Naive thymus-derived CD8-positive, alpha-beta T cell (primary cell): ENCODE results near the gene KLF1. TPM values are rescaled to one million over a fixed set of nuclear protein-coding genes. Genes with fewer than 3 reads are reported as not detected.
A peak's percentile ranks its signal among the peaks of the same experiment; 100 is the strongest.
"Not testable (repeated sequence)": the region's sequence is repeated elsewhere in the genome, so short reads cannot be mapped to it uniquely, and the experiment has no call there.

Experiments used
- ATAC-seq, 2 donors: fragments of 150-1000 bp; cut with Tn5 transposase in 1 of 2; sonication (Bioruptor Pico), chemical (Tn5 transposase) in 1 of 2; 1 replicate in 1 of 2; 2 replicates in 1 of 2; pipeline ENCODE4 v1.10.0; 2021; ENCODE audit warnings: mild to moderate bottlenecking in 2 of 2, moderate library complexity in 2 of 2
- POLR2A ChIA-PET: fragments of 350-600 bp; sonication (Branson Sonifier 250); formaldehyde crosslinking; loops from one replicate; lab custom pipeline; 2021; ENCODE audit warnings: antibody characterized with exemption; lab: Charles Lee
- DNase-seq, 10 donors: peaks; one replicate each; pipeline versions ENCODE4 v3.0.0 to v3.0.0-alpha.2; 2020 to 2022
- H3K27ac Mint-ChIP-seq, 10 donors: one replicate each; pipeline ENCODE4 v1.8.0; 2020 to 2022; ENCODE audit warnings: mild to moderate bottlenecking in 10 of 10, mixed read lengths in 10 of 10, moderate library complexity in 4 of 10, inconsistent platforms in 1 of 10
- H3K27me3 Mint-ChIP-seq, 5 donors: one replicate each; pipeline ENCODE4 v1.8.0; 2021 to 2022; ENCODE audit warnings: mixed read lengths in 5 of 5
- H3K36me3 Mint-ChIP-seq, 3 donors: one replicate each; pipeline ENCODE4 v1.8.0; 2020 to 2022; ENCODE audit warnings: mixed read lengths in 3 of 3, mild to moderate bottlenecking in 2 of 3, inconsistent platforms in 1 of 3
- H3K4me1 Mint-ChIP-seq, 4 donors: one replicate each; pipeline ENCODE4 v1.8.0; 2021 to 2022; ENCODE audit warnings: mixed read lengths in 4 of 4
- H3K4me3 Mint-ChIP-seq, 10 donors: one replicate each; pipeline ENCODE4 v1.8.0; 2020 to 2022; ENCODE audit warnings: mild to moderate bottlenecking in 10 of 10, mixed read lengths in 10 of 10, moderate library complexity in 6 of 10, inconsistent platforms in 1 of 10
- H3K9me3 Mint-ChIP-seq, 9 donors: one replicate each; pipeline ENCODE4 v1.8.0; 2020 to 2022; ENCODE audit warnings: mixed read lengths in 9 of 9, mild to moderate bottlenecking in 3 of 9, inconsistent platforms in 1 of 9, moderate library complexity in 1 of 9
- polyA plus RNA-seq, 3 donors: library from polyadenylated mRNA; unstranded; fragments of 300-500 nt; fragmentation: Illumina TruSeq; gene quantifications; one replicate each; pipeline ENCODE4 v1.2.3, GENCODE V29; 2021
- total RNA-seq, 8 experiments: library from RNA in 2 of 8; stranded (reverse) in 2 of 8; gene quantifications; one replicate each; pipeline ENCODE4 v1.2.3 and lab custom pipeline; 2021 to 2026

The KLF1 gene
- total and polyA plus RNA-seq, 5 experiments from 2014 or later, result 0.45 TPM; not detected in 4

DNA sequence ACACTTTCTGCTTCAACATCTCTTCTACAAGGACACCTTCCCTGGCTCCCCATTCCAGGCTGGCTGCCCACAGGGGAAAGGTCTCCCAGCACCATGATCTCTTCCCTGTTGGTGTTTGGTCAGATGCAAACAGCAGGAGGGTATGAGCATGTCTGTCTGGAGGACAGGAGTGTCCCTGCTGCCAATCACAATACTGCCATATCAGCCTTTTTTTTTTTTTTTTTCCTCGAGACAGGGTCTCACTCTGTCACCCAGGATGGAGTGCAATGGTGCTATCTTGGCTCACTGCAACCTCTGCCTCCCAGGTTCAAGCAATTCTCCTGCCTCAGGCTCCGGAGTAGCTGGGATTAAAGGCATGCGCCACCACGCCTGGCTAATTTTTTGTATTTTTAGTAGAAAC lies 28.9 kb upstream of the KLF1 start:
- POLR2A ChIA-PET, result interaction anchor here (0.6 to 12.8 kb wide), 7 partner anchors 13 to 219 kb away, joined by 3 to 122 read pairs (median 12); partner anchors contain the start of genes CALR, FARSA, FBXW9 and GCDH
- not testable (repeated sequence) for H3K9me3 Mint-ChIP-seq, DNase-seq, H3K27me3 Mint-ChIP-seq, ATAC-seq, H3K36me3 Mint-ChIP-seq
- Mint-ChIP-seq H3K27ac (peak overlapping the region in 5 of 10 donors; percentile 16 to 82 (median 55)), H3K4me3 (peak overlapping the region in 3 of 10 donors; percentile 28 to 37 (median 36)), H3K4me1 (peaks cover 15 to 50% (median 30%) of the 10 kb centered on the region in 4 donors)

DNA sequence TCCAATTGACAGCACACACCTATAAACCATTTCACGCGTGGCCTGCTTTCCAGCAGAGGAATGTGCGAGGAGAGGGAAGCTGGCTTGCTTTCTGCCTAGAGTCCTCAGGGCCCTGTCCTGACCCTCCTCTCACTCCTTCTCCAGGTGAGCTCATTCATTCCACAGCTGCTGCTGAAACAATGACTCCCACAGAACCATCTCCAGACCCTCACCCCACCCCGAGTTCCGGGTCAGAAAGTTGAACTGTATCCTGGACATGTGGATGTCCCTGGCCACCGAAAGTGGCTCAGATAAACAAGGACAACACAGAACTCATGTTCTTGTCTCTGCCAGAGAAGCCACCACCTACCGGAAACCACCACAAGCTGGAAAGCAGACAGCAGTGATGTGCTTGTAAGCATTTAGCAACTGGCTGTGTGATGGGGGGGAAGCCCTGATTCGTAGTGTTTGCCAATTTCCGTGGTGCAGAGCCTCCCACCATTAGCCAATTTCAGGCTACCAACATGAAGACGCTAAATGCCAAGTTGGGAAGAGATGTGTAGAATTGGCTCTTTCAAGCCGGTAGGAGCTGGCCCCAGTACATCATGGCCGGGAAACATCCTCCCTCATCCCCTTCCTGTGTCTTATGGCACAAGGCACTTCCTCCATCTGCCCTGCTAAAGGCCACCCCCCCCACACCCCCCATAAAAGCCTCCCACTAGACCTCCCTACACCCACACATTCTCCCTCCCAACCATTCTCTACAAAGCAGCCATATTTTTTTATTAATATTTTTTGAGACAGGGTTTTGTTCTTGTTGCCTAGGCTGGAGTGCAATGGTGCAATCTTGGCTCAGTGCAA lies 27.1 kb upstream of the KLF1 start:
- Mint-ChIP-seq H3K4me1 (peaks cover 14 to 44% (median 25%) of the 10 kb centered on the region in 4 donors), H3K36me3 (no peaks in the 10 kb centered on the region), H3K4me3 (peak overlapping the region; percentile 60 to 83 (median 75)), H3K27me3 (peaks cover 0 to under 1% (median 0%) of the 10 kb centered on the region in 5 donors), H3K27ac (peak overlapping the region; percentile 93 to 99 (median 98)), H3K9me3 (no peaks in the 10 kb centered on the region)
- peak; percentile 94 to 95 for ATAC-seq
- peak in 9 of 10 donors; percentile 47 to 81 (median 59) for DNase-seq
- POLR2A ChIA-PET, result interaction anchor here (0.6 to 12.8 kb wide), 20 partner anchors 9 to 190 kb away, joined by 3 to 122 read pairs (median 5); partner anchors contain the start of genes CALR, FARSA, GADD45GIP1 and GCDH

DNA sequence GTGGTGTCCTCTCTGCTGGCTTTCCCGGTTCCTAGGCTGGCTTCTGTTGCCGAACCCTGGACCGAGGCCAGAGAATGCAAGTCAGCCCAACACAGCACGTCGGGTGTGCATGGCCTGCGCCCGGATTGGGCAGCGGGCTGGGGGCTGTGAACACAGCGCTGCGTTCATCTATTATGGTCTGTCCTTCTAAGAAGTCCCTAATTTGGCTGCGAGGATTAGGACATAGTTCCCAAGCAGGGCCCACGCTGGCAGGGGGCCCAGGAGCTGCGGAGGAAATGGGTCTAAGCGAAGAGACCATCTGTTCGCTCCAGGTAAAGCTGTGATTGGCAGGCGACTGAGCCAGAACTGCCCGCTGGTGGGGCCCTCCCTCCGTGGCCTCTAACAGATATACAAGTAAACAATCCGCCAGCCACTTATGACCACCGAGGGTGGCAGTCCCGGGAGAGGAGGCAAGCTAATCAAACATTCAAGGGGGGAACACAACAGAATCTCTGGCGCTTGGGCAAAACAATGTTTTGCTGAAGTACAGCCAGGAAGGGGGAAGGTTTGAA lies 26.1 kb upstream of the KLF1 start:
- H3K9me3 Mint-ChIP-seq, result no peaks in the 10 kb centered on the region
- no peaks in the 10 kb centered on the region for H3K36me3 Mint-ChIP-seq
- H3K4me1 Mint-ChIP-seq, result peaks cover 13 to 37% (median 17%) of the 10 kb centered on the region in 4 donors
- peak overlapping the region in 4 of 10 donors; percentile 10 to 82 (median 52) for H3K4me3 Mint-ChIP-seq
- POLR2A ChIA-PET, result interaction anchor here (0.5 to 12.8 kb wide), 16 partner anchors 10 to 204 kb away, joined by 3 to 122 read pairs (median 5); partner anchors contain the start of genes CALR, FARSA, GADD45GIP1 and GCDH
- DNase-seq, result no peak
- ATAC-seq, result no peak
- peak overlapping the region; percentile 93 to 99 (median 98) for H3K27ac Mint-ChIP-seq
- H3K27me3 Mint-ChIP-seq, result no peaks in the 10 kb centered on the region

DNA sequence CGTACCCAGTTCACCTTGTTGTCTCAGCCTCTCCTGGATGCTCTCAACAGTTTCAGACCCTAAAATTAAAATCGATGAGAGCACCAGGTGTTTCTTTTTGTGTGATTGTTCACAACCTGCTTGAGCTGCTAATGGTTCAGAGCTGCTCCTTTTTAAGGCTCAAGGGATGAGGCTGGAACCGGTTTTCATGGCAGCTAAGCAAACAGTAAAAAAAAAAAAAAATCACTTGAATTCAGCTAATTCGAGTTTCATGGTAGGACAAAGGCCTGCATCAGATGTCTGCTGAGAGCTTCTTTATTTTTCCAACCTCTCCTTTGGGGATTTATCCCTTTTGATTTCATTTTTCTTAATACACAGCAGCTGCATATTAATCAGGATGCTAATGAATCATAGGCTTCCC lies 25.6 kb upstream of the KLF1 start:
- no peak for DNase-seq
- peak overlapping the region in 9 of 10 donors; percentile 23 to 98 (median 81) for H3K27ac Mint-ChIP-seq
- no peak for ATAC-seq
- no peaks in the 10 kb centered on the region for H3K9me3 Mint-ChIP-seq
- no peaks in the 10 kb centered on the region for H3K36me3 Mint-ChIP-seq
- POLR2A ChIA-PET, result interaction anchor here (0.5 to 12.8 kb wide), 11 partner anchors 9 to 148 kb away, joined by 3 to 122 read pairs (median 9); partner anchors contain the start of genes CALR, FARSA, GADD45GIP1 and GCDH
- peaks cover 13 to 37% (median 17%) of the 10 kb centered on the region in 4 donors for H3K4me1 Mint-ChIP-seq
- H3K27me3 Mint-ChIP-seq, result no peaks in the 10 kb centered on the region
- H3K4me3 Mint-ChIP-seq, result no peak overlapping the region

DNA sequence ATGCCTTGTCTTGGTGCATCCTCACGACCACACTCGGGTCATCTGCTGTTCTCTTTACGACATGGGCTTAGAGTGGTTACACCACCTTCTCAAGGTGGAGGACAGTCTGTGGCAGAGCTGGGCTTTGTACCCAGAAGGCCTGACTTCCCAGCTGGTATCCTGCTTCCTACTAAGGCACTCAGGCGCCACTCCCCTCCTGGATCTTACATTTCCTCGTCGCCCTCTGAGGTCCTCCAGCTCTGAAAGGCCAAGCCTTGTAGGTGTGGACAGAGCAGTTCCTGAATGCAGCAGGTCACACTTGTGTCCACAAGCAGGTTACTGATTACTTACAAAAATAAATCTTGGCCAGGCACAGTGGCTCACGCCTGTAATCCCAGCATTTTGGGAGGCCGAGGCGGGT lies 20.2 kb upstream of the KLF1 start:
- H3K9me3 Mint-ChIP-seq, result no peaks in the 10 kb centered on the region
- DNase-seq, result no peak
- H3K36me3 Mint-ChIP-seq, result peaks cover 0 to 2% (median 0%) of the 10 kb centered on the region in 3 donors
- H3K27ac Mint-ChIP-seq, result no peak overlapping the region
- POLR2A ChIA-PET, result interaction anchor here (0.6 to 2.1 kb wide), 2 partner anchors 16 to 36 kb away, joined by 4 to 7 read pairs; partner anchors contain the start of gene GCDH
- H3K4me3 Mint-ChIP-seq, result no peak overlapping the region
- ATAC-seq, result no peak
- H3K4me1 Mint-ChIP-seq, result peaks cover 0 to 2% (median under 1%) of the 10 kb centered on the region in 4 donors
- H3K27me3 Mint-ChIP-seq, result no peaks in the 10 kb centered on the region

DNA sequence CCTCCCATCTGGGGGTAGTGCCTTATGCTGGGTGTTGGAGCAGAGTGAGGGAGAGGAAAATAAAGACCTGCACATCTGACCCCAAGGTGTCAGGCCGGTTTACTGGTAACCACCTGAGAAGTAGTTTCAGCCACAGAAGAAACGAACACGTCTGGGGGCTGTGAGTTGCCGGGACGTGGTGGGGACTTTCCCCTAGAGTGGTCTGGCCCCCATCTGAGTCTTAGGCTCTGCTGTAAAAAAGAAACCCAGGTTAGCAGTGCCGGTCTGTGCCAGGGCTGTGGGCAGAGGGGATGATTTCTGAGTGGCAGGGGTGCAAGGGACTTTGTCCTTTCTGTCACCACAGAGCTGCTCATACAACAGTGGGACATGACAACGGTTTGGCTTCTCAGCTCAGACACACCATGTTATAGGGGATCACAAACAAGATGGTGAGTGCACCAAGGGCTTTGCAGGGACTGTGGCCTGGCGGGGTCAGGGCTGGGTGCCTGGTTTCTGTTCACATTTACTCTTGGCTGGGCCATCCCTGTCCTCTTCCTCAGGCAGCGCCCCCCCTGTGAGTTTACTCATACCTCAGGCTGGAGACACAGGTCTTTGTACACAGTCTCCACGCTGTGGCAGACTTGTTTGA lies 13.0 kb upstream of the KLF1 start:
- no peaks in the 10 kb centered on the region for H3K9me3 Mint-ChIP-seq
- H3K36me3 Mint-ChIP-seq, result peaks cover 0 to 37% (median 7%) of the 10 kb centered on the region in 3 donors
- no peaks in the 10 kb centered on the region for H3K27me3 Mint-ChIP-seq
- no peak overlapping the region for H3K4me3 Mint-ChIP-seq
- peaks cover 0 to under 1% (median under 1%) of the 10 kb centered on the region in 4 donors for H3K4me1 Mint-ChIP-seq
- ATAC-seq (peak in 1 of 2 donors; percentile 23), DNase-seq (no peak)
- peak overlapping the region in 2 of 10 donors; percentile 7 to 73 for H3K27ac Mint-ChIP-seq
- POLR2A ChIA-PET, result interaction anchor here (0.6 to 1.9 kb wide), 3 partner anchors 9 to 201 kb away, joined by 3 to 7 read pairs (median 3); partner anchors contain the start of gene GCDH

DNA sequence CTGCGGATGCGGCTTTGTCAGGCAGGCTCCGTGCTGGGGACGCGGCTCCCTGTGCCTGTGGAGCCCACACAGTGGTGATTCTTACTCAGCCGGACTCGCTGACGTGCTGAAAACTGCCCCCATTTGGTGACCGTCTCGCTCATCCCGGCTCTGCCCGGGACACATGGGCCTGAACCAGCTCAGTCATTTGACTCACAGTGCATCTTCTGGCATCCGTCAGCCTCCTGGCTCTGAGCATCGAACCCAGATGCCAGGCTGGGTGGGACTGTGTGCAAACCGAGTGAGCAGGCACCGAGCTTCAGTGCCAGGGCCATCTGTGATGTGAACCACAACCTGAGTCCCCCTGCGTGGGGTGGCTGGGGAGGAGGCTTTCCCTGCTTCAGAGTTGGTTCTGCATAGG lies 9.5 kb upstream of the KLF1 start:
- ATAC-seq (no peak), DNase-seq (no peak)
- no peaks in the 10 kb centered on the region for H3K9me3 Mint-ChIP-seq
- no peak overlapping the region for H3K27ac Mint-ChIP-seq
- H3K36me3 Mint-ChIP-seq, result peaks cover 0 to 55% (median 9%) of the 10 kb centered on the region in 3 donors
- H3K4me3 Mint-ChIP-seq, result no peak overlapping the region
- POLR2A ChIA-PET, result interaction anchor here (1.3 to 3.2 kb wide), 4 partner anchors 12 to 58 kb away, joined by 3 to 15 read pairs (median 7); no protein-coding TSS in a partner anchor
- H3K4me1 Mint-ChIP-seq, result peaks cover 3 to 20% (median 9%) of the 10 kb centered on the region in 4 donors
- H3K27me3 Mint-ChIP-seq, result no peaks in the 10 kb centered on the region

DNA sequence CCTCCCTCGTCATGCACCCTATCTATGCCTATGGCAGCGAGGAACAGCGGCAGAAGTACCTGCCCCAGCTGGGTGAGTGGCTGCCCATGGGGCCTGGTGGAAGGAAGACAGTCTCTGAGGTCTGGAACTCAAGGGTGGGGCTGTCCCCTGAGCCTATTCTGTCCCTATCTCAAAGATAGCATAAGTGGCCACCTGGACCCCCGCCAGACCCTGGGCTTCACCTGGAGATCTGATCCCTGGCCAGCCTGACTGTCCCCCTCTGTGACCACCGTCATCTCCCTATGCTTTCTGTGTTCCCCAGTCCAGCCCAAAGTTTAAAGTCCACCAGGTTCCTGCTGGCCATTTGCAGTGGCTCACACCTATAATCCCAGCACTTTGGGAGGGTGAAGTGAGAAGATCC lies 6.6 kb upstream of the KLF1 start:
- peak overlapping the region in 9 of 10 donors; percentile 36 to 74 (median 64) for H3K4me3 Mint-ChIP-seq
- H3K4me1 Mint-ChIP-seq, result peaks cover 13 to 35% (median 24%) of the 10 kb centered on the region in 4 donors
- DNase-seq (no peak), ATAC-seq (no peak)
- H3K27ac Mint-ChIP-seq, result peak overlapping the region in 3 of 10 donors; percentile 46 to 48 (median 47)
- H3K36me3 Mint-ChIP-seq, result peaks cover 0 to 40% (median 9%) of the 10 kb centered on the region in 3 donors
- POLR2A ChIA-PET, result interaction anchor here (1.2 to 3.8 kb wide), 2 partner anchors 20 to 40 kb away, joined by 4 to 45 read pairs; partner anchors contain the start of gene FARSA
- no peaks in the 10 kb centered on the region for H3K9me3 Mint-ChIP-seq
- no peaks in the 10 kb centered on the region for H3K27me3 Mint-ChIP-seq

DNA sequence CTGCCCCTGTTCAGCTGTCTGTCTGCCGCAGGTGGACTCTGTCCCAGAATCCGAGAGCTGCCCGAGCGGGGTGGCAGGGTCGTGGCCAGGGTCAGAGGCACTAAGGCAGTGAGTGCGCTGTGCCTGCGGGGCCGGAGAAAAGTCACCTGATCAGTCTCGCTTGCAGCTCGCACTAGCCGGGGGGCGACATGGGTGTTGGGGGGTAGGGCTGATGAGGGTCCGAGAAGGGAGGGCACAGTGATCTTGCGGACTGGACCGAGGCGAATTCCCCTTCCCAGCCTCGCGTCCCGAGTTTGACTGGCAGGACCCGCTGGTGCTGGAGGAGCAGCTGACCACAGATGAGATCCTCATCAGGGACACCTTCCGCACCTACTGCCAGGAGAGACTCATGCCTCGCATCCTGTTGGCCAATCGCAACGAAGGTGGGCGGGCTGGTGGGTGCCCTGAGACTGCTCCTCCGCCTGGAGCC lies 4.6 kb upstream of the KLF1 start:
- Mint-ChIP-seq H3K4me3 (peak overlapping the region; percentile 95 to 100 (median 99)), H3K36me3 (peaks cover 0 to 30% (median 9%) of the 10 kb centered on the region in 3 donors), H3K27ac (peak overlapping the region; percentile 91 to 100 (median 98)), H3K9me3 (no peaks in the 10 kb centered on the region), H3K27me3 (no peaks in the 10 kb centered on the region), H3K4me1 (peaks cover 13 to 35% (median 24%) of the 10 kb centered on the region in 4 donors)
- ATAC-seq (no peak), DNase-seq (no peak)
- POLR2A ChIA-PET, result interaction anchor here (0.5 to 6.7 kb wide), 20 partner anchors 11 to 261 kb away, joined by 3 to 56 read pairs (median 6); partner anchors contain the start of genes CALR, DNASE2, FARSA and FBXW9

DNA sequence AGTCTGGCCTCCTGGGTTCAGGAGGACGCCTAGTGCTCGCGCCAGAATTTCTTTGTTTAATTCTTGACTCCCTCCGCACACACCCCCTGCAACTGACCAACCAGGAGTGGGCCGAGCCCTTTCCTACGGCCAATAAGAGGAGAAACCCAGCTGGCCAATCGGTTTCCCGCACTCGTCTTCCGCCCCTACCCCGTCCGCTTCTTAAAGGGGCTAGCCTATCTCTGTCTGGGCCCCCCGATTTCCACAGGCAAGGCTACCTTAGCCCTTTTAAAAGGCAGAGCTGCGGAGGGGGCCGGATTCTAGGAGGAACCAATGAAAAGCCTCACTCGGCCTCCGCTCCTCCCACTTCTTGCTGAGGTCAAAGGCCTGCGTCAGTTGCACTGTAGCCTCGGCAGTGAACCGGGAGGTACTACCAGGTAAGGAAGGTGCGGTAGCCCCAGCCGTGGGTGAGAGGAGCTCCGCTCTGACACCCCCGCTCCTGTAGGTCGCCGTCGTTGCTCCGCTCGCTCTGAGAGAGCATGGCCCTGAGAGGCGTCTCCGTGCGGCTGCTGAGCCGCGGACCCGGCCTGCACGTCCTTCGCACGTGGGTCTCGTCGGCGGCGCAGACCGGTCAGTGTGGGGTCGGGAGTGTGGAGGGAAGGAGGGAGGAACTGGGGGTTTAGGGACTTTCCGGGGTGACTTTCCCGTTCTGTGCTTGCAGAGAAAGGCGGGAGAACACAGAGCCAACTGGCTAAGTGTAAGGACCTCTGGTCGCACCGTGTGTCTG lies 4.0 kb upstream of the KLF1 start, which contains the start of gene GCDH:
Gene GCDH (plus strand): TSS at position 374 of the 766 bp plus-strand sequence. CDS start 145 bp downstream, at position 519.
- Mint-ChIP-seq H3K27ac (peak within 1 kb of the TSS; percentile 91 to 100 (median 98)), H3K9me3 (no peaks in the 10 kb centered on the region), H3K4me3 (peak within 1 kb of the TSS; percentile 95 to 100 (median 99)), H3K36me3 (peaks cover 0 to 30% (median 7%) of the 10 kb centered on the region in 3 donors), H3K4me1 (peaks cover 13 to 39% (median 27%) of the 10 kb centered on the region in 4 donors), H3K27me3 (no peaks in the 10 kb centered on the region)
- ATAC-seq, result peak; percentile 90 to 91
- DNase-seq, result peak; percentile 81 to 98 (median 96)
- POLR2A ChIA-PET, result interaction anchor here (0.6 to 6.7 kb wide), 31 partner anchors 9 to 279 kb away, joined by 3 to 56 read pairs (median 5); partner anchors contain the start of genes CALR, DNASE2, FARSA and FBXW9
